NCI-H2227 (cell line): ENCODE data around the gene SEC16A.
A peak's percentile ranks its signal among the peaks of the same experiment; 100 is the strongest.
"Not testable (repeated sequence)": the region's sequence is repeated elsewhere in the genome, so short reads cannot be mapped to it uniquely, and the experiment has no call there.

ENCODE experiments used
- DNase-seq: peaks from one replicate; lab custom pipeline; 2025; ENCODE audit not compliant: unreplicated experiment; lab: John Stamatoyannopoulos, UW

SEC16A gene

GRCh38 chr9:136424750-136425362, 58.0 kb downstream of the SEC16A start:
- DNase-seq: no peak

DNA sequence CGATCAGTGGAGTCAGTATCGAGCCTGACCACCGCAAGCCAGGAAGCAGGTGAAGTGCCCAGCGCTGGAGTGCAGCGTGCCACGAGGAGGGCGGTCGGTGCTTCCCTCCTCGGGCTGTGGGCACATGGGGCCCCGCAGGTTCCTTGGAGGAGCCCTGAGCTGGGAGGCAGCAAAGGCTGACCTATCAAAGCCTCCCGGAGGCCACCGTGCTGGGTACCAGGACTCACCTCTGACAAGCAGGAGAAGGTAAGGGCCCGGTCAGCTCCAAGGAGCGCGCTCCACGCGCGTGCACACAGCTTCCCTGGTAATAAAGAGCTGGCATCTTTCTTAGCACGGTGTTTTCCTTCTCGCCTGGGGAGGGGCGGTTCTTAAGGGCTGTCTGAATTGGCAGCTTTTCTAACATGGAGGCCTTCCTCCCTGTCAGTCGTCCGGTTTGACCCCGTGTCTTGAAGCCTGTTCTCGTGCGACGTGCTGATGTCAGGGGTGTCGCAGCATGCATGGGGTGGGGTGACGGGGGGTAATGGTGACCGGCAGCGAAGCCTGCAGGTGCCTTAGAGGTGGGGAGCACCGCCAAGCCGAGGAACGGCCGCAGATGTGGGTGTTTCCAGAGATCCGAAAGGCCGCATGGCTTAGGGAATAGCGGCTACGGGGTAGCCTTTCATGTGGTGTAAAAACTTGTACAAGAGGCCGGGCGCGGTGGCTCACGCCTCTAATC, 59.3 kb downstream of the SEC16A start:
- DNase-seq: no peak

- DNase-seq: no peak
Measured at GRCh38 chr9:136422876-136423275, 60.0 kb downstream of the SEC16A start.

DNA sequence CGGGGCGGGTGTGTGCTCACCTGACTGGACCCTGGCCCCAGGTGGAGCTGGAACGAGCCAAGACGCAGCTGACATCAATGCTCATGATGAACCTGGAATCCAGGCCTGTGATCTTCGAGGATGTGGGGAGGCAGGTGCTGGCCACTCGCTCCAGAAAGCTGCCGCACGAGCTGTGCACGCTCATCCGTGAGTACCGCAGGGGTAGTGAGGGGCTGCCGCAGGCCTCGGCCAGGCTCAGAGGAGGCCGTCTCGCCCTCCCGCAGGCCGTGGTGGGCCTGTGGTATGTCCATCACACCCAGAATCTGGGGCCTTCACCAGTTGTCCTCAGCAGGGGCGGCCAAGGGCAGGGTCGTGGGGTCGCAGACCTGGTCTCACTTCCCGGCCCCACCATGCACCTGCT, 61.0 kb downstream of the SEC16A start:
- no peak for DNase-seq

DNA sequence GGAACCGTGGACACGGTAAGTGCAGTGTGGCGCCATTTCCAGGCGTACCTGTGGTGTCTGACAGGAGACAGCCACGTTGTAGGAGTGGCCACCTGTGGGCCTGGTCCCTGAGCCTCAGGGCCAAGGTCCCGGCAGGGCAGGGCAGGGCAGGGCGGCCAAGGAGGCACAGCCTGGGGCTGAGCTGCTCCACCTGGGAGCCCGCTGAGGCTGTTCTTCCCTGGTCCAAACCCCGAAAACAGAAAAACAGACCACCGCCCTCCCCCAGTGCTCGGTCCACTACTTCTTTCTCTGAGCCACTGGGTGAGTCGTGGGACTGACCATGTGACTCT, 63.8 kb downstream of the SEC16A start:
- DNase-seq: no peak

GRCh38 chr9:136418182-136419091, 64.4 kb downstream of the SEC16A start:
- no peak for DNase-seq

- DNase-seq: no peak
Measured at GRCh38 chr9:136416914-136417313, 65.9 kb downstream of the SEC16A start.

DNA sequence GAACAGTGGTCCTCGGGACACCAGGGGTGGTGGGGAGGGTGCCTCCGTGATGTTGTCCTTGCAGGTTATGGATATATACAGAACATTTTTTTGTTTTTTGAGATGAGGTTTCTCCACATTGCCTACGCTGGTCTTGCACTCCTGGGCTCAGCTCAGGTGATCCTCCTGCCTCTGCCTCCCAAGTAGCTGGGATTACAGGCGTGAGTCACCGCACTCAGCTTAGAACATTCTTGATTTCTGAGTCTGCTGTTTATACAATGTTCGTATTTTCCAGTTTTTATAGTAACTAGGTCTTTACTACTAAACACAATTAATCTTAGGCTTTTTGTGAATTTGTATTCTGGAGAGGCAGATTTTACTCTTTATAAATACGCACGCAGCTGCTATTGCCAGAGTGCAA, 66.4 kb downstream of the SEC16A start:
- no peak for DNase-seq

DNA sequence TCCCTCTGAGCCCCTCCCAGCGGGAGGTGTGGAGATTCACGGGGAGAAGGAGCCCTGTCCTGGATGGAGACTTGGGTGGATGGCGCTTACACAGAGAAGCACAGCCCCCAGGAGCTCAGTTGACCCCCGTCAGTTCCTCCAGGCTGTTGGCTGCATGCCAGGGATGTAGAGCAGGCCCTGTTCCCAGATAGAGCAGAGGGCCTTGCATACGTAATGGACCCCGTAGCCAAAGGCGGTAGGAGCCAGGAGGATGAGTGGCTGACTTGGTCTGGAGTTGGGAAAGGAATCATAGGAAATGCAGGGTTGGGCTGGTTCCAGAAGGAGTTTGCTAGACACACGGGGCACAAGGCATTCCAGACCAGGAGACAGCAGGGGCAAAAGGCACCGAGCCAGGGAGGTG, 69.9 kb downstream of the SEC16A start:
- DNase-seq: peak; percentile 26

- no peak for DNase-seq
Measured at GRCh38 chr9:136411378-136411777, 71.5 kb downstream of the SEC16A start.

DNA sequence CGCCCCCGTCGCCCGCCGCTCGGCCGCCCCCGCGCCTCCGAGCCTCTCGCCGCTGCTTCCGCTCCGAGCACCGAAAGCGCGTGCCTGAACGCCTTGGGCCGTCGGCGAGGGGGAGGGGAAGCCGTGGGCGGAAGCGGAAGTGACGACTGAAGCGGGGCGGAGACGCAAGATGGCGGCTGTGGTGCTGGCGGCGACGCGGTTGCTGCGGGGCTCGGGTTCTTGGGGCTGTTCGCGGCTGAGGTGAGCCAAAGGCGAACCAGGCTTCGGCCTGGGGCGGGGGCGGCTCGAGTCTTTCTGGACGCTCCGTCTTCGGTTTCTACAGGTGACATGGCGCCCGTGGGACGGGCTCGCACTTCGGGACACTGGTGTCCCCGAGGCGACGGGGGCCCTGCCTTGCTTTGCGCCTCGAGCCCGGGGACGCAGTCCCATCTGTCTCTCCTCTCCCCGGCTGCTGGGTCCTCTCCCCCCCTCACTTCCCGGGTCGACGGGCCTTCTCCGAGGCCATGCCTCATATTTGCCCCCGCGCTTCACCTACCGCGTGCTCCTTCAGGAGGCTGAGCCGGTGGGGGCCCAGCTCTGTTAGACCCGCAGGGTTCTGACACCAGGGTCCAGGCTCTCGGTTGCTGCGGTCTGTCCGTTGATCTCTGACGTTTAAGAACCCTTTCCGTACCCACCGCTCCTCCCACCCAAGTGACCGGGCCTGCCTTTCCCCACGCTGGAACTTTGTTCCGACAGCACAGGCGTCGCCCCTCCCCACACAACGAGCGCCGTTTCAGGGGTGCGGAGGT, 72.1 kb downstream of the SEC16A start, which contains the start of the genes ENTR1 and PMPCA:
Gene ENTR1, minus strand, starts transcription at position 115 of the 788 bp plus-strand sequence. CDS start 217 bp downstream, outside the sequence.
Gene PMPCA, plus strand, starts transcription at position 159 of the 788 bp plus-strand sequence. Its CDS starts 11 bp downstream, at position 170.
- DNase-seq: peak; percentile 90

- DNase-seq: peak; percentile 35
Measured at GRCh38 chr9:136409557-136410455, 73.0 kb downstream of the SEC16A start.

DNA sequence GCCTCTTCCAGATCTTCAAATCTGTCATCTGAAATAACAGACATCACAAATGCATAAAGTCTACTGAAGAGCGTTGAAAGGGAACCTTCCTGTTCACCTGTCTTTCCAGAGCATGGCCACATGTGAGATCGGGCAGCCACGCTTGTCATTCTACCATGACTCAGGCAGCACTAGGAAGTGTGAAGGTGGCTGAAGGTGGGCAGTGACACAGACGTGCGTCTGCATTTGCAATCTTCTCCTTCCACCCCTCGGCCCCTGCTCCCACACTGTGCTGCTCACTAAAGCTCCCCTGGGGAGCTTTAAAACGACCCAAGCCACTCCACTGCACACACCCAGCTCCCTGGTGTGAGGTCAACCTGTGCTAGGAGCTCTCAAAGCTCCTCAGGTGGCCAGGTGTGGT, 74.9 kb downstream of the SEC16A start:
- DNase-seq: no peak

DNA sequence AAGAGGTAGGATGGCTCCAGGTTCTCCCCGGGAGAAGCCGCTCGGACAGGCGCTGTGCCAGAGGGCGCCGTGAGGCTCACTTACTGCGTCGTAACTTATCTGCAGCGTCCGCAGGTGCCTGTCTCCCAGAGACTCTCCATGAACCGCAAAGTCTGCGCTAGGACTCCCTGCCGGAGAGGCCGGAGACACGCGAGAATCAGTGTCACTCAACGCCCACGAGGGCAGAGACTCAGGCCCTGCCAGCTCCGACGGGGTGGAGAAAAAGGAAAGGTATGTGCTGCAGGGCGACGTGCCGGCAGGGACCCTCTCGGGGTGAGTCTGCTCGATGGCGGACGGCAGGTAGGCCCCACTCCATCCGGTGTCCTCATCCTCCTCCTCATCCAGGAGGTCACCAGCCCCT, 75.8 kb downstream of the SEC16A start:
- not testable (repeated sequence) for DNase-seq

GRCh38 chr9:136405904-136406303, 76.9 kb downstream of the SEC16A start:
- not testable (repeated sequence) for DNase-seq

DNA sequence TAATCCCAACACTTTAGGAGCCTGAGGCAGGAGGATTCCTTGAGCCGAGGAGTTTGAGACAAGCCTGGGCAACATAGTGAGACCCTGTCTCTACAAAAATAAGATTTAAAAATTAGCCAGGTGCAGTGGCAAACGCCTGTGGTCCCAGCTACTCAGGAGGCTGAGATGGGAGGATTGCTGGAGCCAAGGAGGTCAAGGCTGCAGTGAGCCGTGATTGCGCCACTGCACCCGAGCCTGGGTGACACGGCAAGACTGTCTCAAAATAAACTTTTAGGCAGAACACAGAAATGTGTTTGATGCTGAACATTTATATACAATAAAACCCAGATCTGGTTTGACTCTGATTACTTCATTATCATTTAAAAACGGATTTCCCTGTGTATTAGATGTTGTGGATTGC, 77.4 kb downstream of the SEC16A start:
- DNase-seq: no peak

DNA sequence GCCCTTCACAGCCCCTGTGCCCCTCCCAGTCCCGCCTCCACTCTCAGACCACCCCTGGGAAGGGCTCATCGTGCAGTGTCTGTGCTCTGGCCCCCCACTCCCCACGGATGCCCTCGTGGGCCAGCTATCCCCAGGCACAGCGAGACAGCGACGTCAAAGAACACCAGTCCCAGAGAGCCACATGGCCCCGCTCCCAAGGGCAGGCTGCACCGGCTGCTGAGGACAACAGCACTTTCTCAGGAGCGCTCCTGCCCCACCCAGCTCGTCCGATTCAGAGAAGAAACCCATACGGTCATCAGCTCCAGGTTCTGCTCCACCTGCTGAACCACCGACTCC, 78.1 kb downstream of the SEC16A start:
- no peak for DNase-seq

DNA sequence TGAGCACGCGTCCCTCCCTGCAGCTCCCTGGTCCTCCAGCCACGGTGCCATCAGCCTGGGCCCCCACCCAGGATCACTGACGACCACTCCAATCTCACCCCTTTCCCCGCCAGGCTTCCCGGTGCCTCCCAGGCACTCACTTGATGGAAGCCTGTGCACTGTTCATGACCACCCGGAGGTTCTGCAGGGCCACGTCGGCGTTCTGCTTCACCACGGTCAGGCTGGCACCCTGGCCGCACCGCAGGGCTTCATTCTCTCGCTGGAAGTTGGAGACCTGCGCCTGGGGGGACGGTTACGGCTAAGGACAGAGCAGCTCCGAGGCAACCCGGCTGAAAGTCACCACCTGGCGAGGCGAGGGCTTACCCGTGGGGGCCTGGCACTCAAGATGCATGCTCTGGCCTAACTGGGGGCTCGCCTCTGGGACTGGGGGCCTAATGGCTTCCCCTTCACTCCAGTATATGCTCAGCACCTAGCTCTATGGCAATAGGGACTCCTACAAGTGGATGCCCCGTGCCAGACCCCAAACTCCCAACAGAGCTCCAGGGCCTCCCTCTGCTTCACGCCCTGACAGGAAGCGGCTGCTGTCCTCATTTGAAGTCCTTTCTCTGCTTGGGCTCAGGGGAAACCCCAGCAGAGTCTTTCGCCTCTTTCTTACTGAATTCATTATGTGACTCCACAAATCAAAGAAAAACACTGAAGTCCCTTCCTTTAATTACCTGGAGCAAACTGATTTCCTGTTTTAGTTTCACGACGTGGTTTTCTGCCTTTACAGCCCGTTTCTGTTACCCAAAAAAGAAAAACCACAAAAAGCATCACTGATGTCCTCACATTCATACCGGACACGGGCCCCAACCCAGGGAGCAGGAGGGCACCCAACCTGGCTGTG, 78.7 kb downstream of the SEC16A start:
- DNase-seq: no peak

DNA sequence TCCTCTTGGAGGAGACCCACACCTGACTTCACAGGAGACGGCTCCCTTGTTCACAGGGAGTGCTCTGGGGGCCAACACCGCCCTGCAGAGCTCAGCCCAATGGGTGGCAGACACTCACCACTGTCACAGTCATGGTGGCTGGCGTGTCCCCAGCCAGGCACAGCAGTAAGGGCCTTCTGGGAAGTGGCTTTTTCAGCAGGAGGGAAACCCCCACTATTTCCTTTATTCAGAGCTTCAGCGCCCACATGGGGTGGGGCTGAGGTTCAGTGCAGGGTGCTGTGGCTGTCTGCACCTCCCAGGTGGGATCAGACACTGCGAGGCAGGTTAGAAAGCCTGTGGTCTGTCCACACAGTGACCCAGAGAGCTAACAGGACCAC, 79.3 kb downstream of the SEC16A start:
- no peak for DNase-seq
